ENCODE results near the gene SND1.

Gene SND1

GRCh38 chr7:128033246-128033645 is 381.3 kb downstream of the SND1 start:
- in situ Hi-C loops (cut with HindIII; ENCODE audit: low sequenced_read_pairs) = no loop called here
- no peak for TF ChIP-seq CTCF (IDR thresholded peaks at IDR 0.05; ENCODE audit: low read depth, low read length, missing control alignments)
- DNase-seq (ENCODE audit: low read depth) = no peak
- H3K4me3 ChIP-seq (ENCODE audit: low read depth, low read length) = no peak overlapping the region

- in situ Hi-C loops (cut with HindIII; ENCODE audit: low sequenced_read_pairs) = no loop called here
- no peak overlapping the region for H3K4me3 ChIP-seq (ENCODE audit: low read depth, low read length)
- no peak for DNase-seq (ENCODE audit: low read depth)
- TF ChIP-seq CTCF (IDR thresholded peaks at IDR 0.05; ENCODE audit: low read depth, low read length, missing control alignments) = no peak
These were observed 382.8 kb downstream of the SND1 start for GRCh38 chr7:128034825-128035224.

DNA sequence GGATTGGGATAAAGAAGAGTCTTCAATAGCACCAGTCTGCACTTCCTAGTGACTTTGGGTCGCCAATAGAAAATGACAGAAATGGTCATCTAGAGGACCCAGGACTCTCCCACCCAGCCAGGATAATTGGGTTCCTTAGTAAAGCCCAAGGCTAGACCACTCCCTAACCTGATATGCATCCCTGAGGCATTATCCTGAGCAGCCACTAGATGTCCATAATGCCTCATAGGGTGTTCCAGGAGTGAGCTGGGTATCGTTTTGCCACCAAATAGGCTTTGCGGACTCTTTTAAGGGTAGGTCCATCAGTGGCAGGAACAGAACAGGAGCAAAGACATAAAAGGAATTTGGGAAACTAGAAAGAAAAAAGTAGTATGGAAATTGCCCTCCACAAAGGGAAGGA is 383.7 kb downstream of the SND1 start:
- DNase-seq (ENCODE audit: low read depth) = no peak
- H3K4me3 ChIP-seq (ENCODE audit: low read depth, low read length) = no peak overlapping the region
- in situ Hi-C loops (cut with HindIII; ENCODE audit: low sequenced_read_pairs) = no loop called here
- TF ChIP-seq CTCF (IDR thresholded peaks at IDR 0.05; ENCODE audit: low read depth, low read length, missing control alignments) = peak; percentile 86

DNA sequence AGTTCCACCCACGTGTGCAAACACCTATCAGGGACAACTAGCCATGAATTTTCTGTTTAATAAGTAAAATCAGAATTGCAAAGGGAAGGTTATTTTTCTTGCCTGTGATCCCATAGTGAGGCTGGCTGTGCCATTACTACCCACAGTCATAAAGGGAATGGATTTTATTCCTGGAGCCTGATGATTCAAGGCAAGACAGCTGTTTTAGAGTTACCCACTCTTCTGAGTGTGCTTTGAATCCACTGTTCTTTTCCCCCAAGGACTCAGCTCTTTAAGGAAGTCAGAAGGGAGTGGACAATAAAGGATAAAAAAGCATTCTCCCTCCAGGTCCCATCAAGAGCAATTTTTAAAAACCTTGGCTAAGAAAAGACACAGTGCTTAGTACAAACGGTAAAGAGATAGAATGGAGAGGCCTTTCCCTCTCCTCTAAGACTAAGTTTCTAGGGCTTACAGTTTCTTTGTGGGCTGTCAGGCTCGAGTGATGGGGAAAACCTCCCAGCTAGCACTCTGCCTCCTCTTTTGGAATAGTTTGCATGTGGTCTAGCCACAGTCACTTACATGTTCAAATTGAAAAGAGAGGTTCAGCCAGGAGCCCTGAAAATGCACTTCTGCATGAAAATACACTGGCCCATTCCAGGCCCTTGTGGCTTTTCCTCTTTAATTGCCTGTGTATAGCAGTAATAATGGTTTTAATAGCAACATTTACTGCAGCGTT is 384.4 kb downstream of the SND1 start:
- H3K4me3 ChIP-seq (ENCODE audit: low read depth, low read length) = no peak overlapping the region
- in situ Hi-C loops (cut with HindIII; ENCODE audit: low sequenced_read_pairs) = no loop called here
- no peak for DNase-seq (ENCODE audit: low read depth)
- no peak for TF ChIP-seq CTCF (IDR thresholded peaks at IDR 0.05; ENCODE audit: low read depth, low read length, missing control alignments)

GRCh38 chr7:128037081-128037480 is 385.1 kb downstream of the SND1 start:
- TF ChIP-seq CTCF (IDR thresholded peaks at IDR 0.05; ENCODE audit: low read depth, low read length, missing control alignments) = no peak
- DNase-seq (ENCODE audit: low read depth) = no peak
- no peak overlapping the region for H3K4me3 ChIP-seq (ENCODE audit: low read depth, low read length)
- in situ Hi-C loops (cut with HindIII; ENCODE audit: low sequenced_read_pairs) = no loop called here

DNA sequence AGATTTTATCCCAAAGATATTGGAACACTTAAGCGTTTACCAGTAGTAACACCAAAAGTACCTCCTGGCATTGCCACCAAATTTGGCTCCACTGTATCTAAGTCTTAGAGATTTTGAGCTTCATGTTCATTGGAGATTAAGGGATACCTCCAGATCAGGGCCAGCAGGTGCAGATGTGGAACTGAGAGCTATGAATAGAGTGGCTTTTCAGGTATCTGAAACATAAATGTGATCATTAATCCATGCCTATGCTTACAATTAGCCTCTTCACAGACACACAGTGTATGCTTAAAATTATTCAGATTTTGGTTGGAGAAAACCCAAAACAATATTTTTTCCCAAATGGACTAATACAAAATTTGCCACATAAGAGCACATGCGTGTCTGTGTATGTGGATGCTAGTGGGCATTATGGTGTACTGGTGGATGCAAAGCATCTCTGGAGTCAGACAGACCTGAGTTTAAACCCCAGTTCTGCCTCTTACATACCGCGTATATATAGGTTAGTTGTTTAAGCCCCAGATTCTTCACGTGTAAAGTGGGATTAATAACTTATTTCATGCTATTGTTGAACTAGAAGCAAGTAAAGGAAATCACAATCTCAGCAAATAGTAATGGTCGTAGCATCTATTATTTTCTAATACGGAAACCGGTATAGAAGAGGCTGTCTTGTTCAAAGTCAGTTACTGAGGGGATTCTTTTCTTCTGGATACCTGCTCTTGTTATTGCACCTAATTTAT is 386.1 kb downstream of the SND1 start:
- TF ChIP-seq CTCF (IDR thresholded peaks at IDR 0.05; ENCODE audit: low read depth, low read length, missing control alignments) = no peak
- in situ Hi-C loops (cut with HindIII; ENCODE audit: low sequenced_read_pairs) = no loop called here
- DNase-seq (ENCODE audit: low read depth) = no peak
- H3K4me3 ChIP-seq (ENCODE audit: low read depth, low read length) = no peak overlapping the region

Measured in astrocyte of the cerebellum (primary cell).